AG04450 (cell line): Measurements from ENCODE around the gene CRABP1. TPM values are rescaled to one million over a fixed set of nuclear protein-coding genes. Genes with fewer than 3 reads are reported as not detected.

ENCODE experiments used
- CTCF ChIA-PET: fragments of 300-600, 350-600 bp; formaldehyde crosslinking; extraction: SDS; loops from one replicate; lab custom pipeline; 2022; ENCODE audit warnings: antibody characterized with exemption, inconsistent platforms; lab: Charles Lee
- POLR2A ChIA-PET: fragments of 350-600 bp; formaldehyde crosslinking; extraction: SDS; loops from one replicate; lab custom pipeline; 2021; ENCODE audit warnings: antibody characterized with exemption, inconsistent platforms; lab: Yijun Ruan, JAX
- DNase-seq: peaks from one replicate; pipeline ENCODE4 v3.0.0-alpha.2; 2011; ENCODE audit warnings: low read depth, low spot score
- H3K27ac ChIP-seq: one replicate; pipeline ENCODE4 v1.5.1; 2012; ENCODE audit warnings: low read depth, low read length, control low read depth
- H3K27me3 ChIP-seq: one replicate; pipeline ENCODE4 v1.6.0; 2012; ENCODE audit warnings: low read length; ENCODE audit not compliant: control insufficient read depth, insufficient read depth
- H3K4me3 ChIP-seq: 2 replicates; pipeline ENCODE4 v1.5.1; 2011; ENCODE audit warnings: mild to moderate bottlenecking, low read depth, low read length, control low read depth
- H3K9me3 ChIP-seq: 2 replicates; pipeline ENCODE4 v1.5.1; 2012; ENCODE audit warnings: low read length; ENCODE audit not compliant: control insufficient read depth, insufficient read depth
- polyA plus RNA-seq: library from polyadenylated mRNA; depleted of rRNA; stranded (reverse); fragments of >200 nt; gene quantifications from 2 replicates; pipeline ENCODE4 v1.2.3, GENCODE V29; 2011
- TF ChIP-seq, protein P1 (sequence below): IDR thresholded peaks from 2 replicates; pipeline ENCODE4 v1.5.1; 2011; ENCODE audit warnings: low read depth, low read length, control low read depth, inconsistent platforms

Gene CRABP1
- polyA plus RNA-seq, 1 experiment: not detected

DNA sequence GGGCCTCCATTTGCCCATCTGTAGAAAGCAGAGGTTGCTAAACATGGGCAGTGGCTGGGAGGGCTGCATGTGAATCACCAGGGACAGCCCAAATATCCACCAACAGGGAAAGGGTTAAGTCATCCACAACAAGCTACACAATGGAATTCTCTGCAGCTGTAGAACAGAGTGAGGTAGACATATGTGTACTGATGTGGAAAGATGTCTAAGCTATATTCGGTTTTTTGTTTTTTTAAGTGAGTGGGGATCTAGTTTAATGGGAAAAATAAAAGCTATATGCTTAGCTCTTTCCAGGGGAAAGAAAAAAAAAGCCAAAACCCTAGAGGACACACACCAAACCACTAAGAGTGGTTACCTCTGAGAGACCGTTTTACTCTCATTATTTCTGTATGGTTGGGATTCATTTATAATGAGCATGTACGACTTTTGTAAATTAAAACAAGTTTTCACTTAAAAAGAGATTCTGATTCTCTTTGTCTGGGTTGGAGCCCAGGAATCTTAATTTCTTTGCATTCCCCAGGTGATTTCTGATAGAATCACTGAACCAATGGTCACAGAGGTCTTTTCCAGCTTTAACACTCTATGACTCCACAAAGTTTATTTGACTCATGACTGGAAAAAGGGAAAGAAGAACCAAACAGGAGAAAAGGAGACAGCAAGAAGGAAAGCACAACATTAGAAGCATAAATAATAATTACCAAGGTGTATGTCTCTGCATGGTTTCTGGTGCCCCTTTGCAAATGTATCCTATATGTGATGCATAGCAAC is 19.1 kb downstream of the CRABP1 start:
- POLR2A ChIA-PET: no interaction called here
- CTCF ChIA-PET: interaction anchor here (0.6 to 1.2 kb wide), 2 partner anchors 26 to 119 kb away, joined by 3 to 4 read pairs; no protein-coding TSS in a partner anchor

DNA sequence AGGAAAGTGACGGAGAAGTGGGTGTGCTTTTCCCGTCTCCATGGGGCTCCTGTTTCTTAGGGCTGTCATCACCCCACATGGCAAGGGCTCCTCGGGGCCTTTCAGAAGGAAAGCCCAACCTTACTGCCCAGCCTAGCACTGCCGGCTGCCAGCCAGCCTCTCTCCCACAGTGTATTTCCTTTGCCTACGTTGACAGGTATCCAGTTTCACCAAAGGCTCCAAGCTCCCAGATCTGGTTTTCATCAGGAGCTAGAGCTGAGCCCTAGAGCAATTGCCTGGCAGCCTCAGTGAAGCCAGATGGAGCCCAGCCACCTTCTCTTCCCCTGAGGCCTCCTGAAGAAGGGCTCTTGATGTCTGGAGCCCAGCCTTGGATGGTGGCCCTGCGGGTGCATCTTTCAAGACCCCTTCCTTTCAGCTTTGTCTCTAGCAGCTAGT is 20.2 kb downstream of the CRABP1 start:
- Histone ChIP-seq H3K27me3 (peaks cover 27% of the 10 kb centered on the region), H3K9me3 (no peaks in the 10 kb centered on the region), H3K4me3 (no peak overlapping the region), H3K27ac (no peak overlapping the region)
- TF ChIP-seq, protein P1, sequence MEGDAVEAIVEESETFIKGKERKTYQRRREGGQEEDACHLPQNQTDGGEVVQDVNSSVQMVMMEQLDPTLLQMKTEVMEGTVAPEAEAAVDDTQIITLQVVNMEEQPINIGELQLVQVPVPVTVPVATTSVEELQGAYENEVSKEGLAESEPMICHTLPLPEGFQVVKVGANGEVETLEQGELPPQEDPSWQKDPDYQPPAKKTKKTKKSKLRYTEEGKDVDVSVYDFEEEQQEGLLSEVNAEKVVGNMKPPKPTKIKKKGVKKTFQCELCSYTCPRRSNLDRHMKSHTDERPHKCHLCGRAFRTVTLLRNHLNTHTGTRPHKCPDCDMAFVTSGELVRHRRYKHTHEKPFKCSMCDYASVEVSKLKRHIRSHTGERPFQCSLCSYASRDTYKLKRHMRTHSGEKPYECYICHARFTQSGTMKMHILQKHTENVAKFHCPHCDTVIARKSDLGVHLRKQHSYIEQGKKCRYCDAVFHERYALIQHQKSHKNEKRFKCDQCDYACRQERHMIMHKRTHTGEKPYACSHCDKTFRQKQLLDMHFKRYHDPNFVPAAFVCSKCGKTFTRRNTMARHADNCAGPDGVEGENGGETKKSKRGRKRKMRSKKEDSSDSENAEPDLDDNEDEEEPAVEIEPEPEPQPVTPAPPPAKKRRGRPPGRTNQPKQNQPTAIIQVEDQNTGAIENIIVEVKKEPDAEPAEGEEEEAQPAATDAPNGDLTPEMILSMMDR: no peak
- ChIA-PET POLR2A (no interaction called here), CTCF (no interaction called here)
- DNase-seq: no peak

More for the DNA sequence above, 19.1 kb downstream of the CRABP1 start:
- Histone ChIP-seq H3K27ac (no peak overlapping the region), H3K27me3 (peaks cover 27% of the 10 kb centered on the region), H3K9me3 (no peaks in the 10 kb centered on the region), H3K4me3 (no peak overlapping the region)
- DNase-seq: no peak
- TF ChIP-seq, protein P1: no peak

DNA sequence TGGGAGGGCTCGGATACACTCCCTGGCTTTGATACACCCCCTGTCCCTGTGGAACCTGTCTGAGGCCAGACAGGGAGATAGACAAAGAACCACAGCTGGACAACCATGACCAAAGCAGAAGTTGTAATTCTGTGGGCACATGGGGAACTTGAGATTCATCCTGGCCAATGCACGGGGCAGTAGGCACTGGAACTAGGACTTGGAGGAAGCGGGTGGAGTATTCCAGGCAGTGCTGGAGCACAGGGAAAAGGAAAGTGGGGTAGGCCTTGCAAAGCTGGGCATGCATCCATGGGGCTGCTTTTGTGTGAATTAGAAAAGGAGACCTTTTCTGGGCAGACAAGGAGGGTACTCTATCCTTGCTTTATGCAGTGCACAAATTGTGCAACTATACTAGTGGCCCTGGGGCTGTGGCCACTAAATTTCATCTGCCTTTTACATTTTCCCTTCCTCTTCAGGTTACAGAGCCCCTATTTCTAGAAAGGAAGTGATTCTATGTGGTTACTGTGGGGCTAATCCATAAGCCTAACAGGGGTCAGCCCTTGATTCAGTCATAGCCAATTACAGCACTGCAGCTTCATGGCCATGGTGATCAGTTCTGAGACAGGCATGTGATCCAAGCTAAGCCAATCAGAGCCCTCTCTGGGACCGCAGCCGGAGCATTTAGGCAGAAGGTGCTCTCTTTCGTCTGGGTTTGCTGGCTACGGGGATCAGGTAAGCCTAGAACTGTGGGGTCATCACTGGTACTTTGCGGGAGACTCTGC is 21.0 kb downstream of the CRABP1 start:
- H3K4me3 ChIP-seq: no peak overlapping the region
- TF ChIP-seq, protein P1: no peak
- ChIA-PET CTCF (no interaction called here), POLR2A (no interaction called here)
- no peaks in the 10 kb centered on the region for H3K9me3 ChIP-seq
- no peak for DNase-seq
- H3K27me3 ChIP-seq: peaks cover 29% of the 10 kb centered on the region
- no peak overlapping the region for H3K27ac ChIP-seq

DNA sequence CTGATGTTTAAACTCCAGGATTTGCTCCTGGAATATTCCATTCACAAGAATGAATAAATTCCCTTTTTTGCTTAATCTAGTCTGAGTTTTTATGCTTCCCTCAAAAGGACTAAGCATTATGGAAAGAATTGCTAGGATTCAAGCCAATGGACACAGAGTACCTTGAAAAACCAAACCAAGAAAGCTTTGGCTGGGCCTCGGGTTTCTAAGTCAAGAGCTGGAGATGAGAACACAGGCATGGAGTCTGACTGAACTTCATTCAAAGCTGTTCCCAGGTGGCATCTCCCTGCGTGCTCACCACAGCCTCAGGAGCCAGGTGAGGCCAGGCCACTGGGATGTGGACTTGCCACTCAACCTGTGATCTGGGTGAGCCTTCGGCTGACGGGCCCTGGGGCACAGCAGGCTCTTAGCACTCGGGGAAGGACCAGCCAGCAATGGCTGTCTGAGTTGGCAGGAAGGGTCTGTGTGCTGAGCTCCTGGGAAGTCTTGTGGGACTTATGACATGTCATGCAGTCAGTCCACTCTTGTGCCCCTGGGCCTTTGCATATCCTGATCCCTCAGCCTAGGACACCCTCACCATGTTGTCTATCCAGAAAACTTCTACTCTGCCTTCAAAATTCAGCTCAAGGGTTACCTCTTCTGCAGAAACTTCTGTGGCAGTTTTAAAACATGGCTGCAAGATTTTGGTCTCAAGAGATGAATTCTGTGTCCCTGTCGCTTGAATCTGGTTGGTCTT is 21.8 kb downstream of the CRABP1 start:
- H3K4me3 ChIP-seq: no peak overlapping the region
- CTCF ChIA-PET: no interaction called here
- POLR2A ChIA-PET: no interaction called here
- no peak for DNase-seq
- TF ChIP-seq, protein P1: no peak
- H3K9me3 ChIP-seq: no peaks in the 10 kb centered on the region
- H3K27ac ChIP-seq: no peak overlapping the region
- peaks cover 29% of the 10 kb centered on the region for H3K27me3 ChIP-seq
